H9 (cell line): ENCODE measurements around the gene LIG3. TPM values are rescaled to one million over a fixed set of nuclear protein-coding genes. Genes with fewer than 3 reads are reported as not detected.

Experiments used
- DNase-seq: peaks from one replicate; pipeline ENCODE4 v3.0.0-alpha.2; 2017
- H2AFZ ChIP-seq: one replicate; pipeline ENCODE4 v1.6.1; 2013; ENCODE audit warnings: mild to moderate bottlenecking, low read length, control low read depth, moderate library complexity
- H2AK5ac ChIP-seq: 2 replicates; pipeline ENCODE4 v1.6.1; 2013; ENCODE audit warnings: low read length, control low read depth, mixed read lengths; ENCODE audit not compliant: insufficient read length
- H2BK120ac ChIP-seq: one replicate; pipeline ENCODE4 v1.6.1; 2013; ENCODE audit warnings: low read depth, mild to moderate bottlenecking, low read length, control low read depth, inconsistent platforms; ENCODE audit not compliant: poor library complexity, severe bottlenecking
- H2BK12ac ChIP-seq: 2 replicates; pipeline ENCODE4 v1.6.1; 2013; ENCODE audit warnings: low read length, control low read depth, mixed read lengths, low read depth; ENCODE audit not compliant: insufficient read length
- H2BK15ac ChIP-seq: 2 replicates; pipeline ENCODE4 v1.6.1; 2013; ENCODE audit warnings: low read depth, low read length, control low read depth
- H2BK20ac ChIP-seq: one replicate; pipeline ENCODE4 v1.6.1; 2013; ENCODE audit warnings: low read depth, mild to moderate bottlenecking, low read length, control low read depth, inconsistent platforms; ENCODE audit not compliant: poor library complexity, severe bottlenecking
- H2BK5ac ChIP-seq: 2 replicates; pipeline ENCODE4 v1.6.1; 2013; ENCODE audit warnings: low read length, control low read depth, mixed read lengths; ENCODE audit not compliant: insufficient read length
- H3K14ac ChIP-seq: 2 replicates; pipeline ENCODE4 v1.6.1; 2013; ENCODE audit warnings: low read length, control low read depth; ENCODE audit not compliant: insufficient read depth
- H3K18ac ChIP-seq: 2 replicates; pipeline ENCODE4 v1.6.1; 2013; ENCODE audit warnings: low read depth, mild to moderate bottlenecking, mixed read lengths, low read length, control low read depth; ENCODE audit not compliant: insufficient read length
- H3K23ac ChIP-seq: 2 replicates; pipeline ENCODE4 v1.6.1; 2013; ENCODE audit warnings: low read length, control low read depth, mixed read lengths, low read depth; ENCODE audit not compliant: insufficient read length
- H3K23me2 ChIP-seq: 2 replicates; pipeline ENCODE4 v1.6.1; 2013; ENCODE audit warnings: low read depth, mild to moderate bottlenecking, mixed read lengths, low read length, control low read depth; ENCODE audit not compliant: insufficient read length, poor library complexity, severe bottlenecking
- H3K27ac ChIP-seq: 2 replicates; pipeline ENCODE4 v1.5.1; 2013; ENCODE audit warnings: low read length, control low read depth, mixed read lengths, low read depth; ENCODE audit not compliant: insufficient read length
- H3K27me3 ChIP-seq: 2 replicates; pipeline ENCODE4 v1.6.1; 2013; ENCODE audit warnings: low read length, control low read depth, inconsistent platforms; ENCODE audit not compliant: insufficient read depth
- H3K4ac ChIP-seq: 2 replicates; pipeline ENCODE4 v1.6.1; 2013; ENCODE audit warnings: low read depth, mild to moderate bottlenecking, control low read depth, inconsistent platforms, low read length, moderate library complexity
- H3K4me1 ChIP-seq: 2 replicates; pipeline ENCODE4 v1.6.1; 2013; ENCODE audit warnings: low read length, control low read depth, inconsistent platforms; ENCODE audit not compliant: insufficient read depth
- H3K4me2 ChIP-seq: 2 replicates; pipeline ENCODE4 v1.6.1; 2013; ENCODE audit warnings: low read length, control low read depth, mixed read lengths; ENCODE audit not compliant: insufficient read length, insufficient read depth
- H3K56ac ChIP-seq: 2 replicates; pipeline ENCODE4 v1.6.1; 2013; ENCODE audit warnings: low read depth, mild to moderate bottlenecking, mixed read lengths, low read length, control low read depth; ENCODE audit not compliant: insufficient read length
- H3K79me1 ChIP-seq: 2 replicates; pipeline ENCODE4 v1.6.1; 2013; ENCODE audit warnings: low read depth, mild to moderate bottlenecking, moderate library complexity, low read length, control low read depth, inconsistent platforms; ENCODE audit not compliant: insufficient read depth, poor library complexity, severe bottlenecking
- H3K79me2 ChIP-seq: 2 replicates; pipeline ENCODE4 v1.6.1; 2013; ENCODE audit warnings: low read length, control low read depth, inconsistent platforms; ENCODE audit not compliant: insufficient read depth
- H3K9ac ChIP-seq: 2 replicates; pipeline ENCODE4 v1.6.1; 2013; ENCODE audit warnings: low read length, control low read depth, mixed read lengths; ENCODE audit not compliant: insufficient read length; ENCODE audit errors: extremely low read depth
- H3K9me3 ChIP-seq: one replicate; pipeline ENCODE4 v1.6.1; 2013; ENCODE audit warnings: low read depth, low read length, inconsistent platforms; ENCODE audit not compliant: control insufficient read depth
- H3T11ph ChIP-seq: one replicate; pipeline ENCODE4 v1.6.1; 2013; ENCODE audit warnings: mild to moderate bottlenecking, low read length, control low read depth, inconsistent platforms
- H4K20me1 ChIP-seq: one replicate; pipeline ENCODE4 v1.6.1; 2013; ENCODE audit not compliant: control insufficient read depth, insufficient read length, insufficient read depth
- H4K5ac ChIP-seq: 2 replicates; pipeline ENCODE4 v1.6.1; 2013; ENCODE audit warnings: low read depth, mild to moderate bottlenecking, mixed read lengths, low read length, control low read depth; ENCODE audit not compliant: insufficient read length
- H4K8ac ChIP-seq: replicated peaks from 2 replicates; pipeline ENCODE4 v1.6.1; 2013; ENCODE audit warnings: low read length, control low read depth, mixed read lengths, low read depth; ENCODE audit not compliant: insufficient read length
- H4K91ac ChIP-seq: 2 replicates; pipeline ENCODE4 v1.6.1; 2013; ENCODE audit warnings: low read depth, mild to moderate bottlenecking, moderate library complexity, mixed read lengths, low read length, control low read depth; ENCODE audit not compliant: insufficient read length
- H3K27ac Mint-ChIP-seq, 3 experiments: 2 replicates in 2 of 3; 3 replicates in 1 of 3; pipeline ENCODE4 v1.8.0; 2020 to 2021; ENCODE audit warnings: mixed read lengths in 3 of 3, mild to moderate bottlenecking in 1 of 3, moderate library complexity in 1 of 3
- H3K27me3 Mint-ChIP-seq: 2 replicates; pipeline ENCODE4 v1.8.0; 2021; ENCODE audit warnings: low read depth, mild to moderate bottlenecking, moderate library complexity, mixed read lengths
- H3K36me3 Mint-ChIP-seq, 3 experiments: 2 replicates in 2 of 3; 3 replicates in 1 of 3; pipeline ENCODE4 v1.8.0; 2020 to 2021; ENCODE audit warnings: low read depth in 3 of 3, mixed read lengths in 3 of 3; ENCODE audit not compliant: insufficient read depth in 1 of 3
- H3K4me1 Mint-ChIP-seq, 2 experiments: 2 replicates each; pipeline ENCODE4 v1.8.0; 2020; ENCODE audit warnings: mixed read lengths in 2 of 2
- H3K4me3 Mint-ChIP-seq, 2 experiments: 2 replicates in 1 of 2; 3 replicates in 1 of 2; pipeline ENCODE4 v1.8.0; 2020 to 2021; ENCODE audit warnings: mild to moderate bottlenecking in 2 of 2, mixed read lengths in 2 of 2, moderate library complexity in 1 of 2
- H3K9me3 Mint-ChIP-seq, 2 experiments: 2 replicates in 1 of 2; 3 replicates in 1 of 2; pipeline ENCODE4 v1.8.0; 2020; ENCODE audit warnings: mild to moderate bottlenecking in 2 of 2, mixed read lengths in 2 of 2, moderate library complexity in 1 of 2
- WGBS: extraction: QIAGEN DNeasy Blood & Tissue Kit; methylation state at CpG from one replicate; pipeline ENCODE4 v1.1.7; 2013; ENCODE audit warnings: missing lambda C conversion rate, low lambda C conversion rate, mixed read lengths; ENCODE audit not compliant: insufficient read length; ENCODE audit errors: extremely low coverage; 5-methylcytosine and 5-hydroxymethylcytosine counted together
- total RNA-seq: library from RNA; stranded (reverse); gene quantifications from 2 replicates; pipeline ENCODE4 v1.2.1, GENCODE V29; 2021
- TF ChIP-seq, protein P1 (sequence below): fragments of 200-600 bp; sonication (generic); conservative IDR thresholded peaks from 3 replicates; pipeline ENCODE4 v1.8.0; 2021; ENCODE audit warnings: antibody characterized with exemption, mild to moderate bottlenecking

LIG3 gene
- total RNA-seq, 1 experiment from 2014 or later: 96.0 TPM

DNA sequence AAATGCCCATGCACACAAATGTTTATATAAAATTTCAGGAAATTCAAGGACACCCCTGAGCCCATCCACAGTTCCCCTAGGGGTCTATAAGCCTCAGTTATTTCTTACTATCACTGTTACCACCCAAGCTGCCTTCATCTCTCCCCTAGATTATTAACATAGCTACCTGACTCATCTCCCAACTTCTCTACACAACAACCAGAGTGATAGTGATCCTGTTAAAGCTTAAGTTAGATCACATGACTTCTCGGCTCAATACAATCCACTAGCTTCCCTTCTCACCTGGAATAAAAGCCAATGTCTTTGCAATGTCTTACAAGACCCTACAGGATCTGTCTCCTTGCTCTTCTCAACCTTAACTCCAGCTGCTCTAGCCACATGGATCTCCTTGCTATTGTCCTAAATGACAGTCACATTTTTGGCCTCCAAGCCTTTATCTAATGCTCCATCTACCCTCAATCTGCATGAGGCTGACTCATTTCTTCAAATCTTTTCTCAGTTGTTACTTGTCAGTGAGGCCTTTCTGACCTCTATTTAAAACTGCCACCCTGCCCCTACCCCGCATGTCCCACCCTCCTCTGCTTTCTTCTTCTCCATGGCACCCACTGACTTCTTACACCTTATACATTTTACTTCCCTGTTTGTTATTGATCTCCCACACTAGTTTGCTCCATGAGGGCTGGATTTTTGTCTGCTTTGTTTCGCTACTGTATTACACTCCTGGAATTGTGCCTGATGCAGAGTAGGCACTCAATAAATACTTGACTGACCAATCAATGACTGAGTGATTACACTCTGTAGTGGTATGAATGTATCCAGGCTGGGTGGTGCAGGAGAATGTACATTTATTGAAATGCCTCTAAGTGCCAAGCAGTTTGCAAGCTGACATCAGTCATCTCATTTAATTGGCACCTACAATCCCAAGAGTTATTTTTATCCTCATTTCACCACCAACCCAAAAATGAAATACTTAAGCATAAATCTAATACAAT, 5.2 kb upstream of the LIG3 start:
- no peak overlapping the region for H2BK5ac ChIP-seq
- H3K36me3 Mint-ChIP-seq: no peaks in the 10 kb centered on the region
- no peaks in the 10 kb centered on the region for H3K9me3 Mint-ChIP-seq
- H4K8ac ChIP-seq: no peak overlapping the region
- H3K9ac ChIP-seq: no peak overlapping the region
- H3K27ac ChIP-seq: no peak overlapping the region
- no peak overlapping the region for H3K27ac Mint-ChIP-seq
- H3K9me3 ChIP-seq: no peaks in the 10 kb centered on the region
- H3K4me1 ChIP-seq: no peaks in the 10 kb centered on the region
- H3K79me1 ChIP-seq: no peaks in the 10 kb centered on the region
- no peak overlapping the region for H4K5ac ChIP-seq
- no peak overlapping the region for H3T11ph ChIP-seq
- no peaks in the 10 kb centered on the region for H3K79me2 ChIP-seq
- H3K4me2 ChIP-seq: no peak overlapping the region
- no peak overlapping the region for H3K23ac ChIP-seq
- no peaks in the 10 kb centered on the region for H3K23me2 ChIP-seq
- no peak overlapping the region for H3K4me3 Mint-ChIP-seq
- no peak overlapping the region for H4K91ac ChIP-seq
- no peak overlapping the region for H2BK120ac ChIP-seq
- no peaks in the 10 kb centered on the region for H4K20me1 ChIP-seq
- peaks cover 9 to 11% of the 10 kb centered on the region in 2 experiments for H3K4me1 Mint-ChIP-seq
- no peak overlapping the region for H2BK15ac ChIP-seq
- H3K14ac ChIP-seq: no peak overlapping the region
- H2AK5ac ChIP-seq: no peak overlapping the region
- DNase-seq: no peak
- H2AFZ ChIP-seq: no peak overlapping the region
- no peak overlapping the region for H3K4ac ChIP-seq
- no CpG with 5 or more reads among the region's 3 CpGs for WGBS
- H2BK20ac ChIP-seq: no peak overlapping the region
- no peaks in the 10 kb centered on the region for H3K27me3 ChIP-seq
- TF ChIP-seq, protein P1, sequence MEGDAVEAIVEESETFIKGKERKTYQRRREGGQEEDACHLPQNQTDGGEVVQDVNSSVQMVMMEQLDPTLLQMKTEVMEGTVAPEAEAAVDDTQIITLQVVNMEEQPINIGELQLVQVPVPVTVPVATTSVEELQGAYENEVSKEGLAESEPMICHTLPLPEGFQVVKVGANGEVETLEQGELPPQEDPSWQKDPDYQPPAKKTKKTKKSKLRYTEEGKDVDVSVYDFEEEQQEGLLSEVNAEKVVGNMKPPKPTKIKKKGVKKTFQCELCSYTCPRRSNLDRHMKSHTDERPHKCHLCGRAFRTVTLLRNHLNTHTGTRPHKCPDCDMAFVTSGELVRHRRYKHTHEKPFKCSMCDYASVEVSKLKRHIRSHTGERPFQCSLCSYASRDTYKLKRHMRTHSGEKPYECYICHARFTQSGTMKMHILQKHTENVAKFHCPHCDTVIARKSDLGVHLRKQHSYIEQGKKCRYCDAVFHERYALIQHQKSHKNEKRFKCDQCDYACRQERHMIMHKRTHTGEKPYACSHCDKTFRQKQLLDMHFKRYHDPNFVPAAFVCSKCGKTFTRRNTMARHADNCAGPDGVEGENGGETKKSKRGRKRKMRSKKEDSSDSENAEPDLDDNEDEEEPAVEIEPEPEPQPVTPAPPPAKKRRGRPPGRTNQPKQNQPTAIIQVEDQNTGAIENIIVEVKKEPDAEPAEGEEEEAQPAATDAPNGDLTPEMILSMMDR: no peak
- no peak overlapping the region for H3K18ac ChIP-seq
- no peak overlapping the region for H3K56ac ChIP-seq
- H2BK12ac ChIP-seq: no peak overlapping the region
- H3K27me3 Mint-ChIP-seq: peaks cover 1% of the 10 kb centered on the region
